ENCODE data around the gene KIAA1671. TPM values are rescaled to one million over a fixed set of nuclear protein-coding genes. Genes with fewer than 3 reads are reported as not detected.

KIAA1671 gene
- polyA plus RNA-seq, 1 of the 3 experiments (the other 2 are of a cell fraction): 7.4 TPM

- no peak for TF ChIP-seq CTCF (IDR thresholded peaks at IDR 0.05)
- no peak for TF ChIP-seq EP300 (IDR thresholded peaks at IDR 0.05; ENCODE audit: borderline replicate concordance in 1 of 2, low read depth in 1 of 2, low read length in 1 of 2)
- TF ChIP-seq MEF2A (IDR thresholded peaks at IDR 0.05; ENCODE audit: borderline replicate concordance, low read depth): no peak
- TF ChIP-seq JUND (IDR thresholded peaks at IDR 0.05): no peak
Measured at GRCh38 chr22:25216230-25216629, 263.7 kb downstream of the KIAA1671 start (continued).

- no peaks in the 10 kb centered on the region for H4K20me1 ChIP-seq (ENCODE audit: insufficient read depth)
- no peaks in the 10 kb centered on the region for H3K9me3 ChIP-seq
- peak within 1 kb of the TSS in 1 of 2 experiments; percentile 8; a peak in 1 of 4 replicates for H3K27ac ChIP-seq (ENCODE audit: low read depth in 2 of 2, low read length in 1 of 2)
- WGBS (ENCODE audit: low lambda C conversion rate): 82% methylated on average over 8 of the region's 19 CpGs
- H3K4me2 ChIP-seq: no peak within 1 kb of the TSS
- no peak for TF ChIP-seq RXRA (IDR thresholded peaks at IDR 0.05; ENCODE audit: borderline replicate concordance, low read depth)
- TF ChIP-seq CHD2 (IDR thresholded peaks at IDR 0.05; ENCODE audit: low read length, partially characterized antibody): no peak
- no peak for TF ChIP-seq FOXJ3 (CRISPR knock-in tag; IDR thresholded peaks at IDR 0.05)
- no peak for TF ChIP-seq FOSL2 (IDR thresholded peaks at IDR 0.05; ENCODE audit: borderline replicate concordance, low read depth)
- no peak for TF ChIP-seq EP300 (IDR thresholded peaks at IDR 0.05; ENCODE audit: borderline replicate concordance in 1 of 2, low read depth in 1 of 2, low read length in 1 of 2)
- TF ChIP-seq RAD21 (IDR thresholded peaks at IDR 0.05; ENCODE audit: low read length): no peak
- TF ChIP-seq MEF2A (IDR thresholded peaks at IDR 0.05; ENCODE audit: borderline replicate concordance, low read depth): no peak
- TF ChIP-seq SIN3A (IDR thresholded peaks at IDR 0.05; ENCODE audit: borderline replicate concordance, low read depth, low read length): no peak
- TF ChIP-seq TEAD4 (IDR thresholded peaks at IDR 0.05; ENCODE audit: borderline replicate concordance, insufficient read depth): no peak
- no peak for TF ChIP-seq POLR2AphosphoS5 (IDR thresholded peaks at IDR 0.05; ENCODE audit: low read depth, low read length)
- no peak for TF ChIP-seq MAX (IDR thresholded peaks at IDR 0.05; ENCODE audit: low read depth)
- TF ChIP-seq NFIC (IDR thresholded peaks at IDR 0.05; ENCODE audit: borderline replicate concordance): no peak
- TF ChIP-seq RFX5 (IDR thresholded peaks at IDR 0.05; ENCODE audit: low read length): no peak
- TF ChIP-seq REST (IDR thresholded peaks at IDR 0.05; ENCODE audit: low read depth, low read length): no peak
- TF ChIP-seq JUND (IDR thresholded peaks at IDR 0.05): no peak
- H3F3A ChIP-seq (replicated peaks; ENCODE audit: insufficient read depth): no peaks in the 10 kb centered on the region
- CTCF ChIA-PET: interaction anchor here (1.1 to 2.7 kb wide), 2 partner anchors 17 to 554 kb away, joined by 6 to 9 read pairs; no protein-coding TSS in a partner anchor
- H3K4me3 ChIP-seq (ENCODE audit: low read depth in 2 of 2, low read length in 1 of 2): no peak within 1 kb of the TSS
- no peaks in the 10 kb centered on the region for H3K79me2 ChIP-seq (ENCODE audit: insufficient read depth)
- no peak for DNase-seq
- no peaks in the 10 kb centered on the region for H3K9me2 ChIP-seq
- no peak within 1 kb of the TSS for H3K9ac ChIP-seq
- no peaks in the 10 kb centered on the region for H3K36me3 ChIP-seq (replicated peaks in 1 of 2; ENCODE audit: control insufficient read depth in 1 of 2, insufficient read depth in 2 of 2, low read length in 1 of 2)
- H2AFZ ChIP-seq (ENCODE audit: low read depth): no peak within 1 kb of the TSS
- no peaks in the 10 kb centered on the region for H3K27me3 ChIP-seq (ENCODE audit: insufficient read depth)
- H3K4me1 ChIP-seq (ENCODE audit: control insufficient read depth in 1 of 2, insufficient read depth in 2 of 2, low read depth in 1 of 2, low read length in 1 of 2): peaks cover 0 to 10% of the 10 kb centered on the region in 2 experiments; a peak in 1 of 4 replicates
- POLR2A ChIA-PET: no interaction called here
Measured at GRCh38 chr22:25219211-25219689, 266.7 kb downstream of the KIAA1671 start, which contains the start of gene CRYBB2. TSS of gene CRYBB2 (plus strand) at chr22:25219639. CDS start at chr22:25221430, 1,791 bp downstream.
